ENCODE measurements around the gene AGBL1.

AGBL1 gene

GRCh38 chr15:86136861-86137260 lies 57.2 kb downstream of the AGBL1 start:
- Histone ChIP-seq H3K36me3 (ENCODE audit: insufficient read depth, low read length) (no peaks in the 10 kb centered on the region), H3K27me3 (ENCODE audit: insufficient read depth, low read length) (no peaks in the 10 kb centered on the region), H3K27ac (ENCODE audit: low read depth, low read length) (no peak overlapping the region), H3K4me3 (ENCODE audit: low read length) (no peak overlapping the region), H3K9me3 (ENCODE audit: insufficient read depth, low read depth, low read length) (no peaks in the 10 kb centered on the region), H3K9ac (ENCODE audit: low read depth, low read length) (no peak overlapping the region), H3K4me1 (ENCODE audit: insufficient read depth, low read length) (no peaks in the 10 kb centered on the region)
- 88% methylated on average over 2 of the region's 2 CpGs for WGBS

DNA sequence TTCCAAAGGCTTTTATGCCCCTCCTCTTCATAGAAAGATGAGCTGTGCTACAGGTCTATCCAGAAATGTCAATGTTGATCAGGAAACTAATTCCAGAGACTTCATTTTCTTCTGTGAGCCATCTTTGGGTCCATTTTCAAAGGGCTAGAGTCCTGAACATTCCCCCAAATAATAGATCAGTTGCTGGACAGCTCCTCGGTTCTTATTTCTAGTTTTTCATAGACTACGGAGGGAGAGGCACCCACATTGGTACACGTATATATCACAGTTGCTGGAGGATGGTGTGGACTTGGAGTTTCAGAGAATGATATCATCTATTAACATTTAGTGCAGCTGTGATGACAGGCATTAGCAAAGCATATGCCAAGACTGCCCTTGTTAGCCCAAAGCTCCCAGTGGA lies 59.1 kb downstream of the AGBL1 start:
- Histone ChIP-seq H3K36me3 (ENCODE audit: insufficient read depth, low read length) (no peaks in the 10 kb centered on the region), H3K4me1 (ENCODE audit: insufficient read depth, low read length) (no peaks in the 10 kb centered on the region), H3K4me3 (ENCODE audit: low read length) (no peak overlapping the region), H3K27me3 (ENCODE audit: insufficient read depth, low read length) (no peaks in the 10 kb centered on the region), H3K27ac (ENCODE audit: low read depth, low read length) (no peak overlapping the region), H3K9me3 (ENCODE audit: insufficient read depth, low read depth, low read length) (no peaks in the 10 kb centered on the region), H3K9ac (ENCODE audit: low read depth, low read length) (no peak overlapping the region)
- WGBS: 90% methylated on average over 3 of the region's 3 CpGs

GRCh38 chr15:86139828-86140227 lies 60.2 kb downstream of the AGBL1 start:
- 88% methylated on average over 9 of the region's 9 CpGs for WGBS
- no peaks in the 10 kb centered on the region for H3K9me3 ChIP-seq (ENCODE audit: insufficient read depth, low read depth, low read length)
- H3K4me3 ChIP-seq (ENCODE audit: low read length): no peak overlapping the region
- no peak overlapping the region for H3K9ac ChIP-seq (ENCODE audit: low read depth, low read length)
- no peaks in the 10 kb centered on the region for H3K27me3 ChIP-seq (ENCODE audit: insufficient read depth, low read length)
- H3K27ac ChIP-seq (ENCODE audit: low read depth, low read length): no peak overlapping the region
- no peaks in the 10 kb centered on the region for H3K4me1 ChIP-seq (ENCODE audit: insufficient read depth, low read length)
- H3K36me3 ChIP-seq (ENCODE audit: insufficient read depth, low read length): no peaks in the 10 kb centered on the region

DNA sequence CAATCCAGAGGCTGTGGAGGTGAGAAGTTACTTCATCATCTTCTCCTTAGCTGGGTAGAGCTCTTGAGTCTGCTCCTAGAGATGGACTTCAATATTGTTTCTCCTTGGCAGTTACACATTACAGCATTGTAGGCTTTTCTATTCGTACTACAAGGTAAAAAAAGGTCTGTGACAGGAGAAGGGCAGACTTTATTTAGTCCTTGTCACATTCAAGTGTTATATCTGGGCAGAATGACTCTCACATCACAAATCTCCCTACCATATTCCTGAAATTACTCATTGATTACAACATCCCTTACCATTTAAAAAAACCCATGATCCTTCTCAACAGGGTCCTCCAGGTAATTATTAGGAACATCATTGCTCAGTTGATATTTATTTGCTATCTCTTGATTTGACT lies 75.0 kb downstream of the AGBL1 start:
- Histone ChIP-seq H3K27me3 (ENCODE audit: insufficient read depth, low read length) (no peaks in the 10 kb centered on the region), H3K9ac (ENCODE audit: low read depth, low read length) (no peak overlapping the region), H3K9me3 (ENCODE audit: insufficient read depth, low read depth, low read length) (no peaks in the 10 kb centered on the region), H3K36me3 (ENCODE audit: insufficient read depth, low read length) (no peaks in the 10 kb centered on the region), H3K27ac (ENCODE audit: low read depth, low read length) (no peak overlapping the region), H3K4me3 (ENCODE audit: low read length) (no peak overlapping the region), H3K4me1 (ENCODE audit: insufficient read depth, low read length) (no peaks in the 10 kb centered on the region)
- 100% methylated on average over 1 of the region's 1 CpG for WGBS

DNA sequence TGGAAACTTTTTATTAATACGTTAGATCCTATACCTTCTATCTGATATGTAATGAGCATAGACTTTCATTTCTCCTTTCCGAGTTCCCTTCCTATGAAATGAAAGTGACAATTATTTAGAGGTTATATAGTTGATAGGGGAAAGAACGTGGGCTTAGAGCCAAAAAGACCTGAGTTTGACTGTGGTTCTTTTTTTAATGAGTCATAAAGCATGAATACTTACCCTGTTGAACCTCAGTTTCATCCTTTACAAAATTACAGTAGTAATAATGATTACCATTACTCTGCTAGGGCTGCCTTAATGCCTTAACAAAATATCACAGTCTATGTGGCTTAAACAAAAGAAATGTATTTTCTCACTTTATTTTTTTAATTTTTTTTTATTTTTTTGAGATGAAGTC lies 75.9 kb downstream of the AGBL1 start:
- H3K4me1 ChIP-seq (ENCODE audit: insufficient read depth, low read length): 0 out of 2 replicates have a peak, but pooled peaks cover 2% of the 10 kb centered on the region
- 85% methylated on average over 2 of the region's 3 CpGs for WGBS
- no peaks in the 10 kb centered on the region for H3K36me3 ChIP-seq (ENCODE audit: insufficient read depth, low read length)
- no peak overlapping the region for H3K9ac ChIP-seq (ENCODE audit: low read depth, low read length)
- no peak overlapping the region for H3K4me3 ChIP-seq (ENCODE audit: low read length)
- no peak overlapping the region for H3K27ac ChIP-seq (ENCODE audit: low read depth, low read length)
- H3K27me3 ChIP-seq (ENCODE audit: insufficient read depth, low read length): no peaks in the 10 kb centered on the region
- H3K9me3 ChIP-seq (ENCODE audit: insufficient read depth, low read depth, low read length): no peaks in the 10 kb centered on the region

DNA sequence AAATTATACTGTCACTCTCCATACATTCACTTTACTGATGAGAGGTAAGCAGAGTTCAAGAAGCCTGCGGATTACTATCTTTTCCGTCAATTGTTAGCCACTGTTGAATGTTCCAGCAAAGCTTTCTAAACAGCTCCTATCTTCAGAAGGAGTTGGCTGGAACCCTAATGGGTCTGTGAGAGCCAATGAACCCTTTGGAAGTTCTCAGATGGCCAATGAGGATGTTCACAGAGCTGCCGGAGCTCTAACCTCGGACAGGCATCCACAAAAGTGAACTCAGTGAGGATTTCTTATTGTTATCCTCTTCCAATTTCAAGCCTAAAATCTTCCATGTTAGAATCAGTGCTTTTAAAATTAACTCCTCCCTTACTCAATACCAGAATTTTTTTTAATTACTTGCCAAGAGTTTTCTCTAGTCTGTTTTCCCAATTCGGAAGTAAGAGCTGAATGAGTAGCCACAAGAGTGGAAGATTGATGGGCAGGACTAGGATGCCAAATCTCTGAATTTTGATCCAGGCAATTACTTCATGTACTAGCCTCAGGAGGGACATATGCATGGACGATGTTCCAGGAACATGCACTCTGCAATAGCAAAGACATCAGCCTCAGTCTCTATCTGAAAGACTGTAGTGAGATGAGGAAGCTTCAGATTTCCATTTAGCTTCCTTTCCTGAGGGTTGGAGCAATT lies 78.1 kb downstream of the AGBL1 start:
- H3K9ac ChIP-seq (ENCODE audit: low read depth, low read length): no peak overlapping the region
- H3K27ac ChIP-seq (ENCODE audit: low read depth, low read length): no peak overlapping the region
- 92% methylated on average over 6 of the region's 6 CpGs for WGBS
- 0 out of 2 replicates have a peak, but pooled peaks cover 11% of the 10 kb centered on the region for H3K4me1 ChIP-seq (ENCODE audit: insufficient read depth, low read length)
- H3K27me3 ChIP-seq (ENCODE audit: insufficient read depth, low read length): no peaks in the 10 kb centered on the region
- H3K36me3 ChIP-seq (ENCODE audit: insufficient read depth, low read length): no peaks in the 10 kb centered on the region
- H3K9me3 ChIP-seq (ENCODE audit: insufficient read depth, low read depth, low read length): no peaks in the 10 kb centered on the region
- H3K4me3 ChIP-seq (ENCODE audit: low read length): no peak overlapping the region

GRCh38 chr15:86159468-86159867 lies 79.8 kb downstream of the AGBL1 start:
- no peaks in the 10 kb centered on the region for H3K27me3 ChIP-seq (ENCODE audit: insufficient read depth, low read length)
- 0 out of 2 replicates have a peak, but pooled peaks cover 11% of the 10 kb centered on the region for H3K4me1 ChIP-seq (ENCODE audit: insufficient read depth, low read length)
- no peak overlapping the region for H3K27ac ChIP-seq (ENCODE audit: low read depth, low read length)
- no peak overlapping the region for H3K9ac ChIP-seq (ENCODE audit: low read depth, low read length)
- WGBS: 86% methylated on average over 3 of the region's 3 CpGs
- H3K4me3 ChIP-seq (ENCODE audit: low read length): no peak overlapping the region
- no peaks in the 10 kb centered on the region for H3K9me3 ChIP-seq (ENCODE audit: insufficient read depth, low read depth, low read length)
- no peaks in the 10 kb centered on the region for H3K36me3 ChIP-seq (ENCODE audit: insufficient read depth, low read length)

DNA sequence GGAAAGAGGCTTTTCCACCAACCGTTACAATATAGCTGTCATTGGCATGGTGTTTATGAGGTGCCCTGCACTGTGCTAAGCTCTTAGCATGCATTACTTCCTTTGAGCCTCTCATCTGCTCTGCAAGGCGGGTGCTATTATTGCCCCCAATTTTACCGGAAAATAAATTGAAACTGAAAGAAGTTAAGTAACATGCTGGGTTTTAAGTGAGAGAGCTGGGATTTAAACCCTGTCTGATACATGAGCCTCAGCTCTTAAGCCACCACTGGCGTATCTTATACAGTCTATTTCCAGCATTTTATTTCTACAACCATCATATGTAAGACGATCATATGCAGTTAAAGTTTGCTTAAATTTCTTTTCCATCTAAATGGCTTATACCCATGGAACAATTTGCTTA lies 81.6 kb downstream of the AGBL1 start:
- H3K27me3 ChIP-seq (ENCODE audit: insufficient read depth, low read length): no peaks in the 10 kb centered on the region
- no peaks in the 10 kb centered on the region for H3K36me3 ChIP-seq (ENCODE audit: insufficient read depth, low read length)
- 90% methylated on average over 5 of the region's 5 CpGs for WGBS
- no peak overlapping the region for H3K4me3 ChIP-seq (ENCODE audit: low read length)
- 0 out of 2 replicates have a peak, but pooled peaks cover 11% of the 10 kb centered on the region for H3K4me1 ChIP-seq (ENCODE audit: insufficient read depth, low read length)
- no peak overlapping the region for H3K27ac ChIP-seq (ENCODE audit: low read depth, low read length)
- H3K9me3 ChIP-seq (ENCODE audit: insufficient read depth, low read depth, low read length): no peaks in the 10 kb centered on the region
- H3K9ac ChIP-seq (ENCODE audit: low read depth, low read length): no peak overlapping the region

- H3K36me3 ChIP-seq (ENCODE audit: insufficient read depth, low read length): no peaks in the 10 kb centered on the region
- no peak overlapping the region for H3K27ac ChIP-seq (ENCODE audit: low read depth, low read length)
- H3K9me3 ChIP-seq (ENCODE audit: insufficient read depth, low read depth, low read length): no peaks in the 10 kb centered on the region
- WGBS: 90% methylated on average over 2 of the region's 2 CpGs
- no peak overlapping the region for H3K4me3 ChIP-seq (ENCODE audit: low read length)
- H3K9ac ChIP-seq (ENCODE audit: low read depth, low read length): no peak overlapping the region
- H3K4me1 ChIP-seq (ENCODE audit: insufficient read depth, low read length): 0 out of 2 replicates have a peak, but pooled peaks cover 11% of the 10 kb centered on the region
- H3K27me3 ChIP-seq (ENCODE audit: insufficient read depth, low read length): no peaks in the 10 kb centered on the region
These were observed 82.5 kb downstream of the AGBL1 start for GRCh38 chr15:86162172-86162591.

GRCh38 chr15:86162641-86163040 lies 83.0 kb downstream of the AGBL1 start:
- no peaks in the 10 kb centered on the region for H3K9me3 ChIP-seq (ENCODE audit: insufficient read depth, low read depth, low read length)
- H3K4me3 ChIP-seq (ENCODE audit: low read length): no peak overlapping the region
- H3K4me1 ChIP-seq (ENCODE audit: insufficient read depth, low read length): 0 out of 2 replicates have a peak, but pooled peaks cover 11% of the 10 kb centered on the region
- H3K9ac ChIP-seq (ENCODE audit: low read depth, low read length): no peak overlapping the region
- WGBS: 96% methylated on average over 2 of the region's 2 CpGs
- no peak overlapping the region for H3K27ac ChIP-seq (ENCODE audit: low read depth, low read length)
- H3K27me3 ChIP-seq (ENCODE audit: insufficient read depth, low read length): no peaks in the 10 kb centered on the region
- no peaks in the 10 kb centered on the region for H3K36me3 ChIP-seq (ENCODE audit: insufficient read depth, low read length)

DNA sequence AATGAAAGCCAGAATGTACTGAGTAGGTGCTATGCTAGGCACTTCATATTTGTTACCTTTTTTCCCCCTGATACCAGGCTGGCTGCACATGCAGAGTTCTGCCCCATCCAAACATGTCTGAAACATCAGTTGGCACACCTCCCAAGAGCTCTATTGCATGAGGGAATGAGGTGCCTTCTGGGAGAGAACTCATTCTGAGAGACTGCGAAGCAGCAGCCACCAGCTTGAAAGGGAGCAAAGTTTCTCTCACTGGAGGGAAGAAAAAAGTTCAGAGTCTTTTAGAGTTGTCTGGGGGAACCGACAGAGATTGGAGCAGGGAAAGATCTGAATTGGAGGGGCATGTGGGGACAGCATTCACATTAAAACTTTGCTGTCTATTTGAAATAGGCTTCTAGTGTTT lies 84.1 kb downstream of the AGBL1 start:
- H3K4me3 ChIP-seq (ENCODE audit: low read length): no peak overlapping the region
- no peaks in the 10 kb centered on the region for H3K27me3 ChIP-seq (ENCODE audit: insufficient read depth, low read length)
- no peaks in the 10 kb centered on the region for H3K36me3 ChIP-seq (ENCODE audit: insufficient read depth, low read length)
- H3K27ac ChIP-seq (ENCODE audit: low read depth, low read length): no peak overlapping the region
- 89% methylated on average over 2 of the region's 2 CpGs for WGBS
- peaks cover 22% of the 10 kb centered on the region; the same call in 1 of the 2 replicates for H3K4me1 ChIP-seq (ENCODE audit: insufficient read depth, low read length)
- H3K9ac ChIP-seq (ENCODE audit: low read depth, low read length): no peak overlapping the region
- H3K9me3 ChIP-seq (ENCODE audit: insufficient read depth, low read depth, low read length): no peaks in the 10 kb centered on the region
